ENCODE measurements around the gene TSPEAR. TPM values are rescaled to one million over a fixed set of nuclear protein-coding genes. Genes with fewer than 3 reads are reported as not detected.

TSPEAR gene
- total and polyA plus RNA-seq, 5 donors: 0.29 to 4.6 (median 1.4) TPM

- WGBS: 75% methylated on average over 15 of the region's 15 CpGs
- intact Hi-C loops (cut with DNase I): loop anchor here in 2 of 4 donors (10.0 kb wide), 2 partner anchors 237 to 277 kb away; no protein-coding TSS in a partner anchor
- Histone ChIP-seq H3K27ac (ENCODE audit: low read length) (no peak overlapping the region), H3K27me3 (ENCODE audit: control insufficient read depth, insufficient read depth) (no peaks in the 10 kb centered on the region), H3K4me3 (ENCODE audit: low read length) (no peak overlapping the region), H3K4me1 (ENCODE audit: control insufficient read depth, insufficient read depth, low read length) (no peaks in the 10 kb centered on the region), H3K9me3 (ENCODE audit: control insufficient read depth, low read length) (no peaks in the 10 kb centered on the region)
- ATAC-seq (no peak), DNase-seq (peak in 2 of 3 donors; percentile 3 to 37)
Observed at GRCh38 chr21:44517175-44517899, 194.0 kb downstream of the TSPEAR start.

GRCh38 chr21:44516828-44517174 is 194.6 kb downstream of the TSPEAR start:
- DNase-seq: peak in 1 of 3 donors; percentile 30
- WGBS: 87% methylated on average over 10 of the region's 10 CpGs

GRCh38 chr21:44516342-44516741 is 195.0 kb downstream of the TSPEAR start:
- H3K27ac ChIP-seq (ENCODE audit: low read length): no peak overlapping the region
- no peaks in the 10 kb centered on the region for H3K9me3 ChIP-seq (ENCODE audit: control insufficient read depth, low read length)
- intact Hi-C loops (cut with DNase I): loop anchor here in 2 of 4 donors (10.0 kb wide), 2 partner anchors 238 to 278 kb away; no protein-coding TSS in a partner anchor
- no peaks in the 10 kb centered on the region for H3K27me3 ChIP-seq (ENCODE audit: control insufficient read depth, insufficient read depth)
- H3K4me3 ChIP-seq (ENCODE audit: low read length): no peak overlapping the region
- peak in 2 of 3 donors; percentile 3 to 37 for DNase-seq
- ATAC-seq: no peak
- no peaks in the 10 kb centered on the region for H3K4me1 ChIP-seq (ENCODE audit: control insufficient read depth, insufficient read depth, low read length)
- 91% methylated on average over 13 of the region's 13 CpGs for WGBS

More at GRCh38 chr21:44516828-44517174, 194.6 kb downstream of the TSPEAR start:
- intact Hi-C loops (cut with DNase I): loop anchor here in 2 of 4 donors (10.0 kb wide), 2 partner anchors 238 to 278 kb away; no protein-coding TSS in a partner anchor
- no peak for ATAC-seq
- Histone ChIP-seq H3K4me1 (ENCODE audit: control insufficient read depth, insufficient read depth, low read length) (no peaks in the 10 kb centered on the region), H3K27ac (ENCODE audit: low read length) (no peak overlapping the region), H3K27me3 (ENCODE audit: control insufficient read depth, insufficient read depth) (no peaks in the 10 kb centered on the region), H3K9me3 (ENCODE audit: control insufficient read depth, low read length) (no peaks in the 10 kb centered on the region), H3K4me3 (ENCODE audit: low read length) (no peak overlapping the region)

- no peak overlapping the region for H3K27ac ChIP-seq (ENCODE audit: low read length)
- peak in 2 of 3 donors; percentile 2 to 27 for DNase-seq
- H3K4me3 ChIP-seq (ENCODE audit: low read length): no peak overlapping the region
- WGBS: 87% methylated on average over 32 of the region's 32 CpGs
- H3K4me1 ChIP-seq (ENCODE audit: control insufficient read depth, insufficient read depth, low read length): no peaks in the 10 kb centered on the region
- H3K27me3 ChIP-seq (ENCODE audit: control insufficient read depth, insufficient read depth): no peaks in the 10 kb centered on the region
- no peak for ATAC-seq
- no peaks in the 10 kb centered on the region for H3K9me3 ChIP-seq (ENCODE audit: control insufficient read depth, low read length)
- intact Hi-C loops (cut with DNase I): loop anchor here in 2 of 4 donors (10.0 kb wide), 2 partner anchors 239 to 279 kb away; no protein-coding TSS in a partner anchor
Observed at GRCh38 chr21:44515359-44516165, 195.8 kb downstream of the TSPEAR start.

GRCh38 chr21:44514746-44515358 is 196.5 kb downstream of the TSPEAR start:
- no peaks in the 10 kb centered on the region for H3K9me3 ChIP-seq (ENCODE audit: control insufficient read depth, low read length)
- WGBS: 81% methylated on average over 11 of the region's 11 CpGs
- H3K27me3 ChIP-seq (ENCODE audit: control insufficient read depth, insufficient read depth): no peaks in the 10 kb centered on the region
- ATAC-seq (no peak), DNase-seq (peak in 2 of 3 donors; percentile 4 to 30)
- intact Hi-C loops (cut with DNase I): loop anchor here in 2 of 4 donors (10.0 kb wide), 2 partner anchors 240 to 280 kb away; no protein-coding TSS in a partner anchor
- no peaks in the 10 kb centered on the region for H3K4me1 ChIP-seq (ENCODE audit: control insufficient read depth, insufficient read depth, low read length)
- H3K4me3 ChIP-seq (ENCODE audit: low read length): no peak overlapping the region
- H3K27ac ChIP-seq (ENCODE audit: low read length): no peak overlapping the region

GRCh38 chr21:44514218-44514520 is 197.2 kb downstream of the TSPEAR start:
- no peaks in the 10 kb centered on the region for H3K4me1 ChIP-seq (ENCODE audit: control insufficient read depth, insufficient read depth, low read length)
- no peaks in the 10 kb centered on the region for H3K9me3 ChIP-seq (ENCODE audit: control insufficient read depth, low read length)
- DNase-seq: peak in 2 of 3 donors; percentile 1 to 38
- 87% methylated on average over 7 of the region's 7 CpGs for WGBS
- no peak overlapping the region for H3K4me3 ChIP-seq (ENCODE audit: low read length)
- H3K27ac ChIP-seq (ENCODE audit: low read length): no peak overlapping the region
- ATAC-seq: no peak
- intact Hi-C loops (cut with DNase I): loop anchor here in 2 of 4 donors (10.0 kb wide), 2 partner anchors 241 to 281 kb away; no protein-coding TSS in a partner anchor
- H3K27me3 ChIP-seq (ENCODE audit: control insufficient read depth, insufficient read depth): no peaks in the 10 kb centered on the region

GRCh38 chr21:44513389-44514217 is 197.8 kb downstream of the TSPEAR start:
- Histone ChIP-seq H3K27me3 (ENCODE audit: control insufficient read depth, insufficient read depth) (no peaks in the 10 kb centered on the region), H3K4me3 (ENCODE audit: low read length) (no peak overlapping the region), H3K27ac (ENCODE audit: low read length) (no peak overlapping the region), H3K4me1 (ENCODE audit: control insufficient read depth, insufficient read depth, low read length) (no peaks in the 10 kb centered on the region), H3K9me3 (ENCODE audit: control insufficient read depth, low read length) (no peaks in the 10 kb centered on the region)
- ATAC-seq (no peak), DNase-seq (peak in 2 of 3 donors; percentile 8 to 51)
- 75% methylated on average over 15 of the region's 15 CpGs for WGBS
- intact Hi-C loops (cut with DNase I): loop anchor here in 2 of 4 donors (10.0 kb wide), 2 partner anchors 241 to 281 kb away; no protein-coding TSS in a partner anchor

- Histone ChIP-seq H3K27me3 (ENCODE audit: control insufficient read depth, insufficient read depth) (no peaks in the 10 kb centered on the region), H3K4me3 (ENCODE audit: low read length) (no peak overlapping the region), H3K4me1 (ENCODE audit: control insufficient read depth, insufficient read depth, low read length) (no peaks in the 10 kb centered on the region), H3K9me3 (ENCODE audit: control insufficient read depth, low read length) (no peaks in the 10 kb centered on the region), H3K27ac (ENCODE audit: low read length) (no peak overlapping the region)
- DNase-seq (peak in 2 of 3 donors; percentile 1 to 30), ATAC-seq (no peak)
- WGBS: 77% methylated on average over 21 of the region's 21 CpGs
- intact Hi-C loops (cut with DNase I): loop anchor here in 2 of 4 donors (10.0 kb wide), 2 partner anchors 242 to 282 kb away; no protein-coding TSS in a partner anchor
Observed at GRCh38 chr21:44512496-44513388, 198.6 kb downstream of the TSPEAR start.

- DNase-seq (no peak), ATAC-seq (no peak)
- Histone ChIP-seq H3K9me3 (ENCODE audit: control insufficient read depth, low read length) (no peaks in the 10 kb centered on the region), H3K27ac (ENCODE audit: low read length) (no peak overlapping the region), H3K27me3 (ENCODE audit: control insufficient read depth, insufficient read depth) (no peaks in the 10 kb centered on the region), H3K4me1 (ENCODE audit: control insufficient read depth, insufficient read depth, low read length) (no peaks in the 10 kb centered on the region), H3K4me3 (ENCODE audit: low read length) (no peak overlapping the region)
- WGBS: 77% methylated on average over 8 of the region's 8 CpGs
- intact Hi-C loops (cut with DNase I): loop anchor here in 2 of 4 donors (10.0 kb wide), 2 partner anchors 243 to 283 kb away; no protein-coding TSS in a partner anchor
Observed at GRCh38 chr21:44511938-44512275, 199.5 kb downstream of the TSPEAR start.
